Measurements from ENCODE around the gene PARD3. TPM values are rescaled to one million over a fixed set of nuclear protein-coding genes. Genes with fewer than 3 reads are reported as not detected.

The PARD3 gene
- total and polyA plus RNA-seq, 2 experiments from 2014 or later: 47.2 to 59.7 TPM

DNA sequence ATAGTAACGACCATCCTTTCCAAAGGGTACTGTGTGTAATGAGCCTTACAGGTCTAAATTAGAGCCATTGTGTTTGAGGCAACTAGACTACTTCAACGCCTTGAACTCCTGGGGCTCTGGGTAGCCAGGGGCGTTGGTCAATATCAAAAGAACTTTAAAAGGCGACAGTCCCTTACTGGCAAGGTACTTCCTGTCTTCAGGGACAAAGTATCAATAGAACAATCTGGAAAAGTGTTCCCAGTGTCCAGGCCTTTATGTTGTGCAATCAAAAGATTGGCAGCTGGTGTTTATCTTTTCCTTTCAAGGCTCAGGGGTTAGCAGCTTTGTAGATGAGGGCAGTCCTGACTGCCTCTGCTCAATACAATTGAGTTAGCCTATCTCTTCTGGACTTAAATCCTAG lies 284.3 kb downstream of the PARD3 start:
- Histone ChIP-seq H3K9me2 (replicated peaks; ENCODE audit: insufficient read depth) (no peaks in the 10 kb centered on the region), H3K27me3 (no peaks in the 10 kb centered on the region), H3K4me1 (ENCODE audit: insufficient read depth) (peaks cover 7% of the 10 kb centered on the region), H3K27ac (no peak overlapping the region), H3K4me3 (no peak overlapping the region), H3K79me2 (peaks cover 41% of the 10 kb centered on the region), H4K20me1 (ENCODE audit: insufficient read depth, poor library complexity, severe bottlenecking) (no peaks in the 10 kb centered on the region), H3K9me3 (ENCODE audit: low read depth) (no peaks in the 10 kb centered on the region), H3K4me2 (no peak overlapping the region), H2AFZ (no peak overlapping the region), H3K36me3 (replicated peaks; ENCODE audit: insufficient read depth, low read depth) (peaks cover 4% of the 10 kb centered on the region)
- WGBS (ENCODE audit: low lambda C conversion rate, missing lambda C conversion rate): 83% methylated on average over 4 of the region's 4 CpGs
- no peak for TF ChIP-seq EZH2 (IDR thresholded peaks at IDR 0.05; ENCODE audit: borderline replicate concordance)
- no peak for TF ChIP-seq CTCF (IDR thresholded peaks at IDR 0.05; ENCODE audit: poor library complexity)
- TF ChIP-seq EZH2phosphoT487 (IDR thresholded peaks at IDR 0.05; ENCODE audit: low read depth, severe bottlenecking, unreplicated experiment): no peak
- DNase-seq (ENCODE audit: low spot score): no peak

DNA sequence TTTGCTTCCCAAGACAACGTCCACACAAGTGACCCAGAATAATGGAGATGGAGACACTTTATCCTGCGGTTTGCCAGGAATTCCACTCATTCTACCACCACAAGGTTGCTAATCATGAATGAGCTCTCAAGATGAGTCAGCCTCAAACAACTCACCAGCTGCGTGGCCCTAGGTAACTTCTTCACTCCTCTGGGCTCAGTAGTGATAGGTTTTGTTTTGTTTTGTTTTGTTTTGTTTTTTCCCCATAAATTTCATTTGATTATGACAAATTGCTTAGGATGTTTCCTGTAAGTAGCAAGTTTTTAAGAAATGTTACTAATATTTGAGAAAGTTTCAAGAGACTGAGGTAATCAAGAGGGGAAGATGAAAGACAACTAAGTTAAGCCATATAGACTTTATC lies 286.8 kb downstream of the PARD3 start:
- Histone ChIP-seq H3K9me3 (ENCODE audit: low read depth) (no peaks in the 10 kb centered on the region), H4K20me1 (ENCODE audit: insufficient read depth, poor library complexity, severe bottlenecking) (no peaks in the 10 kb centered on the region), H3K79me2 (peaks cover 45% of the 10 kb centered on the region), H3K4me3 (no peak overlapping the region), H3K27ac (peak overlapping the region; percentile 18), H3K27me3 (no peaks in the 10 kb centered on the region), H3K4me2 (peak overlapping the region; percentile 47), H3K9me2 (replicated peaks; ENCODE audit: insufficient read depth) (no peaks in the 10 kb centered on the region), H2AFZ (no peak overlapping the region), H3K36me3 (replicated peaks; ENCODE audit: insufficient read depth, low read depth) (peaks cover 4% of the 10 kb centered on the region), H3K4me1 (ENCODE audit: insufficient read depth) (peaks cover 7% of the 10 kb centered on the region)
- peak; percentile 54 for DNase-seq (ENCODE audit: low spot score)
- WGBS (ENCODE audit: low lambda C conversion rate, missing lambda C conversion rate): 31% methylated on average over 3 of the region's 3 CpGs
- no peak for TF ChIP-seq CTCF (IDR thresholded peaks at IDR 0.05; ENCODE audit: poor library complexity)
- no peak for TF ChIP-seq EZH2 (IDR thresholded peaks at IDR 0.05; ENCODE audit: borderline replicate concordance)
- no peak for TF ChIP-seq EZH2phosphoT487 (IDR thresholded peaks at IDR 0.05; ENCODE audit: low read depth, severe bottlenecking, unreplicated experiment)

- TF ChIP-seq EZH2phosphoT487 (IDR thresholded peaks at IDR 0.05; ENCODE audit: low read depth, severe bottlenecking, unreplicated experiment): no peak
- no peak for TF ChIP-seq EZH2 (IDR thresholded peaks at IDR 0.05; ENCODE audit: borderline replicate concordance)
- no peak for TF ChIP-seq CTCF (IDR thresholded peaks at IDR 0.05; ENCODE audit: poor library complexity)
- Histone ChIP-seq H3K79me2 (peaks cover 41% of the 10 kb centered on the region), H2AFZ (no peak overlapping the region), H3K4me1 (ENCODE audit: insufficient read depth) (peaks cover 7% of the 10 kb centered on the region), H3K4me3 (no peak overlapping the region), H3K27me3 (no peaks in the 10 kb centered on the region), H3K9me2 (replicated peaks; ENCODE audit: insufficient read depth) (no peaks in the 10 kb centered on the region), H3K4me2 (no peak overlapping the region), H4K20me1 (ENCODE audit: insufficient read depth, poor library complexity, severe bottlenecking) (no peaks in the 10 kb centered on the region), H3K9me3 (ENCODE audit: low read depth) (no peaks in the 10 kb centered on the region), H3K36me3 (replicated peaks; ENCODE audit: insufficient read depth, low read depth) (peaks cover 4% of the 10 kb centered on the region), H3K27ac (no peak overlapping the region)
- peak; percentile 18 for DNase-seq (ENCODE audit: low spot score)
- WGBS (ENCODE audit: low lambda C conversion rate, missing lambda C conversion rate): 77% methylated on average over 7 of the region's 7 CpGs
Observed at GRCh38 chr10:34526758-34527730, 288.1 kb downstream of the PARD3 start.
